HL-60 (cell line): ENCODE data around the gene NPB.

Experiments
- CTCF ChIP-seq: IDR thresholded peaks from one replicate; pipeline ENCODE4 v1.5.1; 2011; ENCODE audit warnings: low read length, control low read depth, inconsistent platforms; ENCODE audit not compliant: insufficient read depth
- POLR2AphosphoS5 ChIP-seq: IDR thresholded peaks from 2 replicates; pipeline ENCODE4 v1.6.1; 2012; ENCODE audit warnings: low read depth

GRCh38 chr17:81905993-81906392, 4.0 kb downstream of the NPB start:
- no peak for TF ChIP-seq CTCF
- TF ChIP-seq POLR2AphosphoS5: no peak
